GM12878 (cell line): ENCODE results near the gene SRBD1. TPM values are rescaled to one million over a fixed set of nuclear protein-coding genes. Genes with fewer than 3 reads are reported as not detected.

ENCODE experiments used
- ATAC-seq: fragments of 200-7000 bp; cut with Tn5 transposase; 3 replicates; pipeline ENCODE4 v1.9.1; 2020; ENCODE audit warnings: mild to moderate bottlenecking, moderate library complexity
- BruUV-seq: library from RNA; stranded (reverse); fragments of 400-500 nt; replicated peaks from 2 replicates; lab custom pipeline; 2021; lab: Mats Ljungman, UMichigan
- CTCF ChIA-PET: fragments of 300-600 bp; sonication (Branson Sonifier 250); formaldehyde crosslinking; extraction: SDS; loops from one replicate; lab custom pipeline; 2021; ENCODE audit warnings: inconsistent platforms; lab: Yijun Ruan, JAX
- POLR2A ChIA-PET: fragments of 350-600 bp; formaldehyde crosslinking; extraction: SDS; loops from one replicate; lab custom pipeline; 2021; ENCODE audit warnings: inconsistent platforms; lab: Charles Lee
- RAD21 ChIA-PET: fragments of 300-600 bp; sonication (Branson Sonifier 250); formaldehyde crosslinking; loops from one replicate; lab custom pipeline; 2023; ENCODE audit warnings: antibody characterized with exemption; ENCODE audit not compliant: unreplicated experiment; lab: Charles Lee
- SMC1A ChIA-PET: fragments of 300-600 bp; sonication (Branson Sonifier 250); formaldehyde crosslinking; loops from one replicate; lab custom pipeline; 2023; ENCODE audit not compliant: unreplicated experiment, uncharacterized antibody; lab: Charles Lee
- DNase-seq: peaks from one replicate; pipeline ENCODE4 v3.0.0-alpha.2; 2011; ENCODE audit warnings: low read depth, low spot score
- FAIRE-seq: peaks from 3 replicates; lab custom pipeline; 2011; peaks lifted over from hg19 to GRCh38; lab: Jason Lieb, UNC
- H2AFZ ChIP-seq: 2 replicates; pipeline ENCODE4 v1.6.0; 2011; ENCODE audit warnings: low read depth, low read length, control low read depth; ENCODE audit not compliant: control insufficient read depth
- H3K27ac ChIP-seq: 2 replicates; pipeline ENCODE4 v1.5.1; 2011; ENCODE audit warnings: control low read depth; ENCODE audit not compliant: control insufficient read depth, insufficient read depth
- H3K27me3 ChIP-seq, 2 experiments: replicated peaks in 1 of 2; 2 replicates each; pipeline versions ENCODE4 v1.6.0 to v1.6.1; 2011; ENCODE audit warnings: low read length in 1 of 2; ENCODE audit not compliant: control insufficient read depth in 2 of 2, insufficient read depth in 2 of 2
- H3K36me3 ChIP-seq, 2 experiments: 2 replicates each; pipeline ENCODE4 v1.5.1; 2011; ENCODE audit warnings: low read length in 1 of 2; ENCODE audit not compliant: control insufficient read depth in 2 of 2, insufficient read depth in 2 of 2
- H3K4me1 ChIP-seq: 2 replicates; pipeline ENCODE4 v1.6.1; 2011; ENCODE audit warnings: mild to moderate bottlenecking, low read length, moderate library complexity, mixed read lengths; ENCODE audit not compliant: control insufficient read depth, insufficient read depth
- H3K4me2 ChIP-seq: 2 replicates; pipeline ENCODE4 v1.6.0; 2011; ENCODE audit warnings: control low read depth; ENCODE audit not compliant: control insufficient read depth, insufficient read depth
- H3K4me3 ChIP-seq: fragments of 200-600 bp; sonication (generic); 2 replicates; pipeline ENCODE4 v1.5.1; 2016
- H3K79me2 ChIP-seq: 2 replicates; pipeline ENCODE4 v1.6.0; 2011; ENCODE audit warnings: low read length; ENCODE audit not compliant: control insufficient read depth, insufficient read depth
- H3K9ac ChIP-seq: 2 replicates; pipeline ENCODE4 v1.8.0; 2011; ENCODE audit warnings: low read length, control low read depth, mixed read lengths; ENCODE audit not compliant: control insufficient read depth, insufficient read depth
- H3K9me3 ChIP-seq: replicated peaks from 3 replicates; pipeline ENCODE4 v1.5.1; 2011; ENCODE audit warnings: mild to moderate bottlenecking, low read length; ENCODE audit not compliant: control insufficient read depth, insufficient read depth
- H4K20me1 ChIP-seq: 2 replicates; pipeline ENCODE4 v1.6.0; 2011; ENCODE audit not compliant: control insufficient read depth, insufficient read depth
- EED ChIP-seq: sonication (generic); IDR thresholded peaks from 2 replicates; pipeline ENCODE4 v1.6.1; 2016; ENCODE audit warnings: antibody characterized with exemption, low read depth
- ETV6 ChIP-seq, 2 experiments: fragments of 450-650 bp in 1 of 2; IDR thresholded peaks in 1 of 2; conservative IDR thresholded peaks in 1 of 2; 2 replicates each; pipeline ENCODE4 v1.6.1; 2014; ENCODE audit warnings: antibody characterized with exemption in 1 of 2, borderline replicate concordance in 1 of 2, low read depth in 1 of 2, mild to moderate bottlenecking in 1 of 2, moderate library complexity in 1 of 2
- MTA3 ChIP-seq: IDR thresholded peaks from 2 replicates; pipeline ENCODE4 v1.6.1; 2012; ENCODE audit warnings: low read length, inconsistent platforms, borderline replicate concordance
- NR2C1 ChIP-seq: fragments of 450-650 bp; IDR thresholded peaks from 2 replicates; pipeline ENCODE4 v1.6.1; 2017; ENCODE audit warnings: antibody characterized with exemption, mild to moderate bottlenecking, moderate library complexity
- NR2F1 ChIP-seq: fragments of 450-650 bp; conservative IDR thresholded peaks from 2 replicates; pipeline ENCODE4 v1.6.1; 2017; ENCODE audit warnings: mild to moderate bottlenecking
- NRF1 ChIP-seq: conservative IDR thresholded peaks from 2 replicates; pipeline ENCODE4 v1.6.1; 2011; ENCODE audit warnings: mild to moderate bottlenecking, low read depth, low read length, improper control_type of control experiment
- RFX5 ChIP-seq: IDR thresholded peaks from 2 replicates; pipeline ENCODE4 v1.6.1; 2011; ENCODE audit warnings: low read depth, low read length, improper control_type of control experiment
- RUNX3 ChIP-seq: IDR thresholded peaks from 2 replicates; pipeline ENCODE4 v1.6.1; 2012; ENCODE audit warnings: low read length, inconsistent platforms
- TBL1XR1 ChIP-seq: IDR thresholded peaks from 2 replicates; pipeline ENCODE4 v1.6.1; 2012; ENCODE audit warnings: low read depth, low read length, improper control_type of control experiment
- YBX1 ChIP-seq: fragments of 450-650 bp; IDR thresholded peaks from 2 replicates; pipeline ENCODE4 v1.6.1; 2016; ENCODE audit warnings: antibody characterized with exemption
- ZNF274 ChIP-seq: IDR thresholded peaks from one replicate; pipeline ENCODE4 v1.8.0; 2011; ENCODE audit not compliant: insufficient read length, insufficient read depth
- WGBS: methylation state at CpG from one replicate; pipeline ENCODE4 v1.1.6; 2016; ENCODE audit warnings: low lambda C conversion rate; ENCODE audit not compliant: insufficient replicate concordance, insufficient coverage; ENCODE audit errors: missing lambda C conversion rate; 5-methylcytosine and 5-hydroxymethylcytosine counted together
- in situ Hi-C: fragments of 300-500 bp; cut with MboI; formaldehyde crosslinking; loops from 9 replicates; pipeline ENCODE4 v1.14.3; 2018; ENCODE audit warnings: mixed read lengths
- intact Hi-C: fragments of 100-400 bp; cut with micrococcal nuclease; formaldehyde crosslinking; loops from one replicate; pipeline ENCODE4 v1.14.2; 2022; ENCODE audit not compliant: unreplicated experiment
- polyA plus RNA-seq, 11 experiments: library from polyadenylated mRNA; depleted of rRNA in 4 of 11; unstranded in 6 of 11; stranded (reverse) in 5 of 11; fragments of >200 nt; fragmentation: Nextera tagmentation in 4 of 11; fragmentation: Illumina TruSeq in 1 of 11; extraction: Ambion mirVana in 4 of 11; extraction: Trizol in 1 of 11; gene quantifications; 1 replicate in 1 of 11; 2 replicates in 10 of 11; pipeline versions ENCODE4 v1.2.1 to v1.2.3, GENCODE V29; 2011 to 2016; ENCODE audit warnings: inconsistent platforms in 2 of 11, missing spikeins in 2 of 11, low read depth in 1 of 11
- total RNA-seq, 4 experiments: library from RNA; depleted of rRNA in 3 of 4; stranded (reverse); fragments of >200 nt in 3 of 4; fragmentation: Illumina TruSeq in 1 of 4; extraction: Trizol in 1 of 4; gene quantifications; 2 replicates each; pipeline versions ENCODE4 v1.2.1 to v1.2.3, GENCODE V29; 2013 to 2021
- TF ChIP-seq, protein P1 (sequence below): fragments of 450-650 bp; IDR thresholded peaks from 2 replicates; pipeline ENCODE4 v1.6.1; 2017; ENCODE audit warnings: borderline replicate concordance
- TF ChIP-seq, protein P2 (sequence below): fragments of 450-650 bp; IDR thresholded peaks from 2 replicates; pipeline ENCODE4 v1.6.1; 2017; ENCODE audit warnings: low read depth, mild to moderate bottlenecking, moderate library complexity
- TF ChIP-seq, protein P3 (sequence below): IDR thresholded peaks from 2 replicates; pipeline ENCODE4 v1.6.1; 2012; ENCODE audit warnings: mild to moderate bottlenecking, low read depth, low read length

Gene SRBD1
- total and polyA plus RNA-seq, 10 of the 15 experiments (the other 5 are each of a cell fraction or from before 2014, with no cell fraction given) = 9.7 to 33.1 (median 20.1) TPM

DNA sequence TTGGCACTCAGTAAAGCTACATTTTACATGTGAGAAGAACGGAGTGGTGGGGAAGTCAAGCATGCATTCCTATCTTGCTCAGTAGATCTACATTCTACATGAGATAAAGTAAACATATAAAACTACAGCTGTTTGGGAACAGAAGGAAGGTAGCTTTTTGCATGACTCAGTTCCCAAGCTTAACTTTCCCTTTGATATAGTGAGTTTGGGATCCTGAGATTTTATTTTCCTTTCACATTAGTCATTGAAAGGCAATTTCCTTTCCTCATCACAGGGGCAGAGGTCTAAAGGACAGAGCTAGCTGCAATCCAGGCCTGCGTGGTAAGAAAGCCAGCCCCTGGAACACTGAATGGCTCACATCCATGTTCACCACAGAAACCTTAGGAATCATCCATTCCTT lies 257.2 kb downstream of the SRBD1 start:
- SMC1A ChIA-PET = no interaction called here
- Histone ChIP-seq H3K79me2 (no peaks in the 10 kb centered on the region), H2AFZ (no peak overlapping the region), H4K20me1 (no peaks in the 10 kb centered on the region), H3K4me1 (no peaks in the 10 kb centered on the region), H3K27ac (no peak overlapping the region), H3K27me3 (no peaks in the 10 kb centered on the region), H3K4me2 (no peak overlapping the region), H3K9ac (no peak overlapping the region), H3K4me3 (no peak overlapping the region), H3K9me3 (no peaks in the 10 kb centered on the region), H3K36me3 (no peaks in the 10 kb centered on the region)
- CTCF ChIA-PET = no interaction called here
- no peak for DNase-seq
- intact Hi-C loops (no loop called here), in situ Hi-C loops (no loop called here)
- no TSS peak for BruUV-seq
- WGBS = 24% methylated on average over 2 of the region's 2 CpGs
- no peak for TF ChIP-seq RUNX3
- TF ChIP-seq EED = no peak
- TF ChIP-seq ZNF274 = no peak
- no peak for TF ChIP-seq RFX5
- TF ChIP-seq TBL1XR1 = no peak
- TF ChIP-seq MTA3 = no peak
- no peak for TF ChIP-seq NR2F1
- no peak for TF ChIP-seq YBX1
- TF ChIP-seq, protein P1, sequence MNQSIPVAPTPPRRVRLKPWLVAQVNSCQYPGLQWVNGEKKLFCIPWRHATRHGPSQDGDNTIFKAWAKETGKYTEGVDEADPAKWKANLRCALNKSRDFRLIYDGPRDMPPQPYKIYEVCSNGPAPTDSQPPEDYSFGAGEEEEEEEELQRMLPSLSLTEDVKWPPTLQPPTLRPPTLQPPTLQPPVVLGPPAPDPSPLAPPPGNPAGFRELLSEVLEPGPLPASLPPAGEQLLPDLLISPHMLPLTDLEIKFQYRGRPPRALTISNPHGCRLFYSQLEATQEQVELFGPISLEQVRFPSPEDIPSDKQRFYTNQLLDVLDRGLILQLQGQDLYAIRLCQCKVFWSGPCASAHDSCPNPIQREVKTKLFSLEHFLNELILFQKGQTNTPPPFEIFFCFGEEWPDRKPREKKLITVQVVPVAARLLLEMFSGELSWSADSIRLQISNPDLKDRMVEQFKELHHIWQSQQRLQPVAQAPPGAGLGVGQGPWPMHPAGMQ = no peak
- no peak for TF ChIP-seq NRF1
- TF ChIP-seq, protein P2, sequence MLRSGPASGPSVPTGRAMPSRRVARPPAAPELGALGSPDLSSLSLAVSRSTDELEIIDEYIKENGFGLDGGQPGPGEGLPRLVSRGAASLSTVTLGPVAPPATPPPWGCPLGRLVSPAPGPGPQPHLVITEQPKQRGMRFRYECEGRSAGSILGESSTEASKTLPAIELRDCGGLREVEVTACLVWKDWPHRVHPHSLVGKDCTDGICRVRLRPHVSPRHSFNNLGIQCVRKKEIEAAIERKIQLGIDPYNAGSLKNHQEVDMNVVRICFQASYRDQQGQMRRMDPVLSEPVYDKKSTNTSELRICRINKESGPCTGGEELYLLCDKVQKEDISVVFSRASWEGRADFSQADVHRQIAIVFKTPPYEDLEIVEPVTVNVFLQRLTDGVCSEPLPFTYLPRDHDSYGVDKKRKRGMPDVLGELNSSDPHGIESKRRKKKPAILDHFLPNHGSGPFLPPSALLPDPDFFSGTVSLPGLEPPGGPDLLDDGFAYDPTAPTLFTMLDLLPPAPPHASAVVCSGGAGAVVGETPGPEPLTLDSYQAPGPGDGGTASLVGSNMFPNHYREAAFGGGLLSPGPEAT = no peak
- TF ChIP-seq ETV6 (conservative IDR thresholded peaks at IDR 0.05 in 1 of 2, IDR thresholded peaks at IDR 0.05 in 1 of 2; ENCODE audit: borderline replicate concordance in 1 of 2, low read depth in 1 of 2) = no peak
- no peak for TF ChIP-seq NR2C1
- TF ChIP-seq, protein P3, sequence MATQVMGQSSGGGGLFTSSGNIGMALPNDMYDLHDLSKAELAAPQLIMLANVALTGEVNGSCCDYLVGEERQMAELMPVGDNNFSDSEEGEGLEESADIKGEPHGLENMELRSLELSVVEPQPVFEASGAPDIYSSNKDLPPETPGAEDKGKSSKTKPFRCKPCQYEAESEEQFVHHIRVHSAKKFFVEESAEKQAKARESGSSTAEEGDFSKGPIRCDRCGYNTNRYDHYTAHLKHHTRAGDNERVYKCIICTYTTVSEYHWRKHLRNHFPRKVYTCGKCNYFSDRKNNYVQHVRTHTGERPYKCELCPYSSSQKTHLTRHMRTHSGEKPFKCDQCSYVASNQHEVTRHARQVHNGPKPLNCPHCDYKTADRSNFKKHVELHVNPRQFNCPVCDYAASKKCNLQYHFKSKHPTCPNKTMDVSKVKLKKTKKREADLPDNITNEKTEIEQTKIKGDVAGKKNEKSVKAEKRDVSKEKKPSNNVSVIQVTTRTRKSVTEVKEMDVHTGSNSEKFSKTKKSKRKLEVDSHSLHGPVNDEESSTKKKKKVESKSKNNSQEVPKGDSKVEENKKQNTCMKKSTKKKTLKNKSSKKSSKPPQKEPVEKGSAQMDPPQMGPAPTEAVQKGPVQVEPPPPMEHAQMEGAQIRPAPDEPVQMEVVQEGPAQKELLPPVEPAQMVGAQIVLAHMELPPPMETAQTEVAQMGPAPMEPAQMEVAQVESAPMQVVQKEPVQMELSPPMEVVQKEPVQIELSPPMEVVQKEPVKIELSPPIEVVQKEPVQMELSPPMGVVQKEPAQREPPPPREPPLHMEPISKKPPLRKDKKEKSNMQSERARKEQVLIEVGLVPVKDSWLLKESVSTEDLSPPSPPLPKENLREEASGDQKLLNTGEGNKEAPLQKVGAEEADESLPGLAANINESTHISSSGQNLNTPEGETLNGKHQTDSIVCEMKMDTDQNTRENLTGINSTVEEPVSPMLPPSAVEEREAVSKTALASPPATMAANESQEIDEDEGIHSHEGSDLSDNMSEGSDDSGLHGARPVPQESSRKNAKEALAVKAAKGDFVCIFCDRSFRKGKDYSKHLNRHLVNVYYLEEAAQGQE = no peak
- no peak for FAIRE-seq
- POLR2A ChIA-PET = no interaction called here
- RAD21 ChIA-PET = no interaction called here
- ATAC-seq = no peak
